K562 (cell line): ENCODE results near the gene HAPLN2. TPM values are rescaled to one million over a fixed set of nuclear protein-coding genes. Genes with fewer than 3 reads are reported as not detected.

Source experiments
- ATAC-seq: fragments of 200-7000 bp; cut with Tn5 transposase; 3 replicates; pipeline ENCODE4 v1.9.1; 2020; ENCODE audit warnings: moderate library complexity
- BruUV-seq: library from RNA; stranded (reverse); fragments of 400-500 nt; replicated peaks from 2 replicates; lab custom pipeline; 2021; lab: Mats Ljungman, UMichigan
- CTCF ChIA-PET: fragments of 300-600 bp; formaldehyde crosslinking; extraction: SDS; loops from one replicate; lab custom pipeline; 2021; ENCODE audit warnings: low intra/inter-chr PET ratio; lab: Yijun Ruan, JAX
- POLR2A ChIA-PET: fragments of 300-600, 350-650 bp; sonication (Branson Sonifier 250); formaldehyde crosslinking; extraction: SDS; loops from one replicate; lab custom pipeline; 2021; ENCODE audit warnings: antibody characterized with exemption, inconsistent platforms; lab: Yijun Ruan, JAX
- DNase-seq, 4 experiments: peaks; one replicate each; pipeline versions ENCODE4 v3.0.0 to v3.0.0-alpha.2; 2011 to 2018; ENCODE audit warnings: low spot score in 3 of 4, mixed read lengths in 3 of 4; ENCODE audit errors: extremely low read depth in 1 of 4
- FAIRE-seq: peaks from 2 replicates; lab custom pipeline; 2011; peaks lifted over from hg19 to GRCh38; lab: Jason Lieb, UNC
- H2AFZ ChIP-seq: 2 replicates; pipeline ENCODE4 v1.6.0; 2011; ENCODE audit warnings: low read depth, low read length, control low read depth, inconsistent platforms
- H3K27ac ChIP-seq: fragments of 200-600 bp; 3 replicates; pipeline ENCODE4 v1.8.0; 2011; ENCODE audit warnings: low read depth, mild to moderate bottlenecking, control low read depth, inconsistent platforms, low read length, moderate library complexity, mixed read lengths; ENCODE audit errors: extremely low read depth
- H3K27me3 ChIP-seq, 2 experiments: fragments of 300-600 bp in 1 of 2; 2 replicates in 1 of 2; 3 replicates in 1 of 2; pipeline versions ENCODE4 v1.6.0 to v1.8.0; 2011; ENCODE audit warnings: inconsistent platforms in 2 of 2, low read length in 2 of 2, mild to moderate bottlenecking in 1 of 2, mixed read lengths in 1 of 2, moderate library complexity in 1 of 2; ENCODE audit not compliant: control insufficient read depth in 2 of 2, insufficient read depth in 2 of 2
- H3K36me3 ChIP-seq: fragments of 300-600 bp; 3 replicates; pipeline ENCODE4 v1.8.0; 2011; ENCODE audit warnings: mild to moderate bottlenecking, low read length, inconsistent platforms; ENCODE audit not compliant: control insufficient read depth, insufficient read depth
- H3K4me1 ChIP-seq, 2 experiments: fragments of 200-600 bp in 1 of 2; replicated peaks in 1 of 2; 2 replicates in 1 of 2; 3 replicates in 1 of 2; pipeline versions ENCODE4 v1.5.1 to v1.8.0; 2011; ENCODE audit warnings: inconsistent platforms in 2 of 2, low read length in 2 of 2, mild to moderate bottlenecking in 1 of 2, mixed read lengths in 1 of 2, moderate library complexity in 1 of 2; ENCODE audit not compliant: control insufficient read depth in 2 of 2, insufficient read depth in 2 of 2
- H3K4me2 ChIP-seq: 2 replicates; pipeline ENCODE4 v1.6.1; 2011; ENCODE audit warnings: low read length, control low read depth, inconsistent platforms, mixed read lengths; ENCODE audit not compliant: insufficient read depth
- H3K4me3 ChIP-seq: fragments of 200-600 bp; sonication (generic), shearing (Covaris generic); 2 replicates; pipeline ENCODE4 v1.5.1; 2016; ENCODE audit warnings: control low read depth, inconsistent platforms
- H3K79me2 ChIP-seq: fragments of 200-600 bp; 3 replicates; pipeline ENCODE4 v1.8.0; 2011; ENCODE audit warnings: low read length, inconsistent platforms; ENCODE audit not compliant: control insufficient read depth, insufficient read depth
- H3K9ac ChIP-seq, 2 experiments: 2 replicates each; pipeline versions ENCODE4 v1.6.0 to v1.6.1; 2011; ENCODE audit warnings: low read depth in 2 of 2, low read length in 2 of 2, control low read depth in 1 of 2, inconsistent platforms in 1 of 2, mild to moderate bottlenecking in 1 of 2, mixed read lengths in 1 of 2; ENCODE audit not compliant: insufficient read depth in 1 of 2
- H3K9me1 ChIP-seq: one replicate; pipeline ENCODE4 v1.6.0; 2011; ENCODE audit warnings: inconsistent platforms, mild to moderate bottlenecking, low read length, moderate library complexity; ENCODE audit not compliant: control insufficient read depth, insufficient read depth
- H3K9me3 ChIP-seq: replicated peaks from 2 replicates; pipeline ENCODE4 v1.5.1; 2011; ENCODE audit warnings: low read depth, low read length, inconsistent platforms; ENCODE audit not compliant: control insufficient read depth, insufficient read depth
- H4K20me1 ChIP-seq: replicated peaks from 2 replicates; pipeline ENCODE4 v1.6.1; 2011; ENCODE audit warnings: low read length, inconsistent platforms, mixed read lengths; ENCODE audit not compliant: control insufficient read depth, insufficient read depth
- ATF1 ChIP-seq, 2 experiments: fragments of 450-650 bp in 1 of 2; IDR thresholded peaks; 2 replicates each; pipeline ENCODE4 v1.6.1; 2016; ENCODE audit warnings: missing compliant biosample characterization in 1 of 2, missing genetic modification characterization in 1 of 2
- ATF7 ChIP-seq: fragments of 450-650 bp; IDR thresholded peaks from 2 replicates; pipeline ENCODE4 v1.7.1; 2014; ENCODE audit warnings: mild to moderate bottlenecking, moderate library complexity
- C11orf30 ChIP-seq: fragments of 450-650 bp; IDR thresholded peaks from 2 replicates; pipeline ENCODE4 v1.6.1; 2016; ENCODE audit warnings: low read depth, mild to moderate bottlenecking
- CHD4 ChIP-seq: fragments of 200-600 bp; sonication (generic); IDR thresholded peaks from 3 replicates; pipeline ENCODE4 v1.6.1; 2012; ENCODE audit warnings: low read depth, mild to moderate bottlenecking, mixed read lengths, low read length, inconsistent platforms; ENCODE audit not compliant: insufficient read depth, insufficient replicate concordance, poor library complexity, severe bottlenecking
- ELF4 ChIP-seq: fragments of 450-650 bp; formaldehyde crosslinking; IDR thresholded peaks from 2 replicates; pipeline ENCODE4 v1.4.0; 2022; ENCODE audit warnings: missing genetic modification characterization
- ETS1 ChIP-seq: conservative IDR thresholded peaks from 2 replicates; pipeline ENCODE4 v1.6.1; 2011; ENCODE audit warnings: low read depth, mild to moderate bottlenecking, low read length; ENCODE audit not compliant: control insufficient read depth
- ETV1 ChIP-seq: fragments of 450-650 bp; conservative IDR thresholded peaks from 2 replicates; pipeline ENCODE4 v1.6.1; 2016; ENCODE audit warnings: missing genetic modification characterization, control low read depth, low read depth, missing compliant biosample characterization
- FOXP1 ChIP-seq: sonication (generic); formaldehyde crosslinking; IDR thresholded peaks from 2 replicates; pipeline ENCODE4 v1.8.0; 2022; ENCODE audit warnings: mild to moderate bottlenecking, missing genetic modification reagents
- IRF2 ChIP-seq: sonication (generic); formaldehyde crosslinking; IDR thresholded peaks from 2 replicates; pipeline ENCODE4 v1.8.1; 2022; ENCODE audit warnings: mild to moderate bottlenecking, missing genetic modification reagents
- MAX ChIP-seq: sonication (generic); formaldehyde crosslinking; IDR thresholded peaks from 2 replicates; pipeline ENCODE4 v1.9.0; 2022; ENCODE audit warnings: mild to moderate bottlenecking, missing genetic modification reagents
- MCM3 ChIP-seq: fragments of 450-650 bp; IDR thresholded peaks from 2 replicates; pipeline ENCODE4 v1.6.1; 2016
- PPARD ChIP-seq: fragments of 250-450 bp; sonication (Bioruptor Pico); IDR thresholded peaks from 2 replicates; pipeline ENCODE4 v1.8.0; 2022; ENCODE audit warnings: inconsistent platforms, mild to moderate bottlenecking, moderate library complexity
- SMAD4 ChIP-seq: fragments of 250-450 bp; sonication (Bioruptor Pico); conservative IDR thresholded peaks from 2 replicates; pipeline ENCODE4 v1.8.0; 2021; ENCODE audit warnings: inconsistent platforms, mild to moderate bottlenecking, moderate library complexity
- TEAD1 ChIP-seq, 2 experiments: fragments of 450-650 bp in 1 of 2; sonication (generic) in 1 of 2; formaldehyde crosslinking; IDR thresholded peaks; 2 replicates each; pipeline versions ENCODE4 v1.4.0 to v1.8.0; 2020 to 2022; ENCODE audit warnings: mild to moderate bottlenecking in 2 of 2, missing genetic modification reagents in 1 of 2
- ZFP1 ChIP-seq: fragments of 450-650 bp; formaldehyde crosslinking; IDR thresholded peaks from 2 replicates; pipeline ENCODE4 v1.4.0; 2020; ENCODE audit warnings: mild to moderate bottlenecking, mixed read lengths
- ZNF184 ChIP-seq: sonication (generic); formaldehyde crosslinking; IDR thresholded peaks from 2 replicates; pipeline ENCODE4 v1.5.0; 2020; ENCODE audit warnings: missing genetic modification reagents
- ZNF263 ChIP-seq: sonication (generic); formaldehyde crosslinking; IDR thresholded peaks from 2 replicates; pipeline ENCODE4 v1.8.0; 2022; ENCODE audit warnings: mild to moderate bottlenecking, missing genetic modification reagents, borderline replicate concordance
- ZNF589 ChIP-seq: fragments of 200-800 bp; sonication (Bioruptor generic); IDR thresholded peaks from 2 replicates; pipeline ENCODE4 v1.6.1; 2016; ENCODE audit warnings: low read depth, missing genetic modification characterization, missing compliant biosample characterization
- ZNF76 ChIP-seq: fragments of 250-450 bp; sonication (Bioruptor Pico); IDR thresholded peaks from 2 replicates; pipeline ENCODE4 v1.4.0; 2020; ENCODE audit warnings: mild to moderate bottlenecking, moderate library complexity, borderline replicate concordance
- ZZZ3 ChIP-seq: fragments of 450-650 bp; IDR thresholded peaks from 2 replicates; pipeline ENCODE4 v1.6.1; 2016; ENCODE audit warnings: antibody characterized with exemption, mild to moderate bottlenecking, moderate library complexity
- WGBS: fragments of 100-300 bp; shearing (Covaris generic); methylation state at CpG from one replicate; pipeline ENCODE4 v1.1.6; 2016; ENCODE audit warnings: low coverage, mixed read lengths; ENCODE audit not compliant: insufficient coverage; ENCODE audit errors: missing lambda C conversion rate; 5-methylcytosine and 5-hydroxymethylcytosine counted together
- in situ Hi-C: fragments of 300-500 bp; cut with MboI; formaldehyde crosslinking; loops from 4 replicates; pipeline ENCODE4 v1.15.0; 2018; ENCODE audit warnings: inconsistent platforms, mixed read lengths
- intact Hi-C: fragments of 100-400 bp; cut with micrococcal nuclease; formaldehyde crosslinking; loops from 2 replicates; pipeline ENCODE4 v1.14.2; 2022
- polyA plus RNA-seq, 8 experiments: library from polyadenylated mRNA; depleted of rRNA in 4 of 8; stranded (reverse) in 5 of 8; unstranded in 3 of 8; fragments of >200 nt; fragmentation: Nextera tagmentation in 2 of 8; fragmentation: Illumina TruSeq in 1 of 8; extraction: Ambion mirVana in 2 of 8; extraction: Trizol in 1 of 8; gene quantifications; 2 replicates each; pipeline versions ENCODE4 v1.2.1 to v1.2.3, GENCODE V29; 2011 to 2014; ENCODE audit warnings: inconsistent platforms in 1 of 8, missing spikeins in 1 of 8
- total RNA-seq, 7 experiments: library from RNA; depleted of rRNA in 6 of 7; stranded (reverse); fragments of >200 nt in 6 of 7; fragmentation: Illumina TruSeq in 2 of 7; extraction: Trizol in 2 of 7; gene quantifications; 2 replicates each; pipeline versions ENCODE4 v1.2.1 to v1.2.3, GENCODE V29; 2011 to 2021; ENCODE audit warnings: low replicate concordance in 1 of 7

HAPLN2 gene
- total and polyA plus RNA-seq, 9 of the 15 experiments (the other 6 are each of a cell fraction or from before 2014, with no cell fraction given), result 0.14 to 5.2 (median 3.8) TPM; not detected in 4

GRCh38 chr1:156571919-156572662 is 47.1 kb upstream of the HAPLN2 start, which contains the start of gene IQGAP3 (continued):
- TF ChIP-seq ETS1 (peak; percentile 97), ZNF184 (CRISPR knock-in tag) (no peak), ZZZ3 (no peak), CHD4 (no peak)

- Histone ChIP-seq H3K4me2 (peak overlapping the region; percentile 89), H3K9ac (peak overlapping the region; percentile 74 to 97), H3K9me1 (peaks cover 8% of the 10 kb centered on the region), H3K4me3 (peak overlapping the region; percentile 84), H3K36me3 (peaks cover under 1% of the 10 kb centered on the region; the same call in 2 of the 3 replicates), H3K27me3 (no peaks in the 10 kb centered on the region), H3K9me3 (no peaks in the 10 kb centered on the region), H3K27ac (no peak overlapping the region), H3K4me1 (peaks cover 11 to 19% of the 10 kb centered on the region in 2 experiments), H4K20me1 (no peaks in the 10 kb centered on the region), H3K79me2 (peaks cover 22% of the 10 kb centered on the region; the same call in 2 of the 3 replicates), H2AFZ (peak overlapping the region; percentile 93)
- FAIRE-seq (no peak), DNase-seq (no peak), ATAC-seq (no peak)
- intact Hi-C loops, result loop anchor here (2.0 kb wide), 1 partner anchor 116 kb away; no protein-coding TSS in a partner anchor
- ChIA-PET POLR2A (interaction anchor here (1.2 kb wide), 1 partner anchor 18 kb away, joined by 6 read pairs; no protein-coding TSS in a partner anchor), CTCF (interaction anchor here (0.5 kb wide), 1 partner anchor 49 kb away, joined by 3 read pairs; no protein-coding TSS in a partner anchor)
- 24% methylated on average over 10 of the region's 10 CpGs for WGBS
- no TSS peak for BruUV-seq
- in situ Hi-C loops, result no loop called here
- TF ChIP-seq ATF7, result 0 out of 2 replicates have a peak, but pooled peaks have one; percentile 7
- 0 out of 2 replicates have a peak, but pooled peaks have one; percentile 40 for TF ChIP-seq PPARD (CRISPR knock-in tag)
- no peak for TF ChIP-seq ZNF263 (CRISPR knock-in tag)
- 0 out of 2 replicates have a peak, but pooled peaks have one; percentile 9 for TF ChIP-seq SMAD4 (CRISPR knock-in tag)
- no peak; the same call in 1 of the 2 replicates for TF ChIP-seq C11orf30
- TF ChIP-seq TEAD1 (CRISPR knock-in tag; IDR thresholded peaks at IDR 0.05), result 0 out of 4 replicates have a peak, but pooled peaks of 1 of the 2 experiments have one; percentile 46
- no peak for TF ChIP-seq ZNF76 (CRISPR knock-in tag)
- 0 out of 2 replicates have a peak, but pooled peaks have one; percentile 42 for TF ChIP-seq ZNF589 (CRISPR knock-in tag)
- 0 out of 2 replicates have a peak, but pooled peaks have one; percentile 13 for TF ChIP-seq ELF4 (CRISPR knock-in tag)
- 0 out of 2 replicates have a peak, but pooled peaks have one; percentile 0 for TF ChIP-seq MAX (CRISPR knock-in tag)
- no peak for TF ChIP-seq ZFP1 (CRISPR knock-in tag)
- TF ChIP-seq MCM3, result no peak
- TF ChIP-seq ETV1, result 0 out of 2 replicates have a peak, but pooled peaks have one; percentile 23
- no peak for TF ChIP-seq ATF1 (CRISPR knock-in tag; IDR thresholded peaks at IDR 0.05)
- peak; percentile 14; the same call in 1 of the 2 replicates for TF ChIP-seq ATF1 (tag; IDR thresholded peaks at IDR 0.05)
- no peak for TF ChIP-seq IRF2 (CRISPR knock-in tag)
- 0 out of 2 replicates have a peak, but pooled peaks have one; percentile 61 for TF ChIP-seq FOXP1 (CRISPR knock-in tag)
Observed at GRCh38 chr1:156572663-156573018, 46.6 kb upstream of the HAPLN2 start.
